GM18861 (cell line): Measurements from ENCODE around the gene ANKRD42.

Source experiments
- ATAC-seq: cut with Tn5 transposase; IDR thresholded peaks from one replicate; pipeline ENCODE4 v1.9.1; 2021; ENCODE audit not compliant: unreplicated experiment

Gene ANKRD42

GRCh38 chr11:83285771-83286528 lies 92.4 kb downstream of the ANKRD42 start, which contains the start of gene CCDC90B:
Gene CCDC90B, minus strand, starts transcription at chr11:83286367. Its CDS starts 395 bp downstream, at chr11:83285972.
- peak; percentile 81 for ATAC-seq

GRCh38 chr11:83287631-83288030 lies 94.1 kb downstream of the ANKRD42 start:
- ATAC-seq, result no peak

GRCh38 chr11:83292709-83293456 lies 99.4 kb downstream of the ANKRD42 start:
- ATAC-seq, result peak; percentile 58

GRCh38 chr11:83293457-83293774 lies 99.9 kb downstream of the ANKRD42 start:
- ATAC-seq, result no peak

GRCh38 chr11:83294208-83294607 lies 100.7 kb downstream of the ANKRD42 start:
- ATAC-seq, result no peak
